CMK (cell line): ENCODE measurements around the gene MYH14.

ENCODE experiments used
- DNase-seq: peaks from one replicate; pipeline ENCODE4 v3.0.0-alpha.2; 2010; ENCODE audit warnings: low read depth

The MYH14 gene

GRCh38 chr19:50203281-50204080, at the start of gene MYH14:
Gene MYH14, plus strand, starts transcription at chr19:50203622. Its CDS starts 6,744 bp downstream, at chr19:50210366.
- no peak for DNase-seq

- DNase-seq, result no peak
Observed at GRCh38 chr19:50154529-50154928, 48.9 kb upstream of the MYH14 start.

- no peak for DNase-seq
Observed at GRCh38 chr19:50155520-50156109, 47.8 kb upstream of the MYH14 start.

- no peak for DNase-seq
Observed at GRCh38 chr19:50158577-50158976, 44.8 kb upstream of the MYH14 start.

GRCh38 chr19:50159078-50159477, 44.3 kb upstream of the MYH14 start:
- no peak for DNase-seq

GRCh38 chr19:50162988-50163387, 40.4 kb upstream of the MYH14 start, which contains the start of gene IZUMO2:
Gene IZUMO2, minus strand, starts transcription at chr19:50163281. Its CDS starts 87 bp downstream, at chr19:50163194.
- no peak for DNase-seq

- DNase-seq, result no peak
Observed at GRCh38 chr19:50167314-50167721, 36.1 kb upstream of the MYH14 start.

- DNase-seq, result no peak
Observed at GRCh38 chr19:50171752-50172151, 31.7 kb upstream of the MYH14 start.

GRCh38 chr19:50172726-50173125, 30.7 kb upstream of the MYH14 start:
- DNase-seq, result no peak

GRCh38 chr19:50173127-50173526, 30.3 kb upstream of the MYH14 start:
- DNase-seq, result no peak

- no peak for DNase-seq
Observed at GRCh38 chr19:50174100-50174793, 29.2 kb upstream of the MYH14 start.

- no peak for DNase-seq
Observed at GRCh38 chr19:50175924-50176323, 27.5 kb upstream of the MYH14 start.

GRCh38 chr19:50176775-50177174, 26.6 kb upstream of the MYH14 start:
- no peak for DNase-seq

GRCh38 chr19:50178320-50178719, 25.1 kb upstream of the MYH14 start:
- DNase-seq, result no peak

GRCh38 chr19:50178859-50179537, 24.4 kb upstream of the MYH14 start:
- no peak for DNase-seq

- no peak for DNase-seq
Observed at GRCh38 chr19:50181121-50181520, 22.3 kb upstream of the MYH14 start.

- DNase-seq, result no peak
Observed at GRCh38 chr19:50184196-50184595, 19.2 kb upstream of the MYH14 start.

GRCh38 chr19:50187937-50188336, 15.5 kb upstream of the MYH14 start:
- no peak for DNase-seq

GRCh38 chr19:50189331-50189730, 14.1 kb upstream of the MYH14 start:
- DNase-seq, result no peak

GRCh38 chr19:50190439-50190891, 13.0 kb upstream of the MYH14 start:
- peak; percentile 58 for DNase-seq

GRCh38 chr19:50191216-50191615, 12.2 kb upstream of the MYH14 start:
- DNase-seq, result no peak
